NCI-H2227 treated with DMSO at 0.1 percent for 48 hours (cell line): ENCODE results near the gene GPR180.

ENCODE experiments used
- DNase-seq: peaks from one replicate; lab custom pipeline; 2025; lab: John Stamatoyannopoulos, UW

The GPR180 gene

GRCh38 chr13:94601446-94602431, at the start of gene GPR180:
TSS of gene GPR180 (plus strand) at chr13:94601857. CDS start at chr13:94601928, 71 bp downstream.
- peak; percentile 94 for DNase-seq

- no peak for DNase-seq
Observed at GRCh38 chr13:94552095-94552494, 49.6 kb upstream of the GPR180 start.

GRCh38 chr13:94553766-94554165, 47.9 kb upstream of the GPR180 start:
- no peak for DNase-seq

DNA sequence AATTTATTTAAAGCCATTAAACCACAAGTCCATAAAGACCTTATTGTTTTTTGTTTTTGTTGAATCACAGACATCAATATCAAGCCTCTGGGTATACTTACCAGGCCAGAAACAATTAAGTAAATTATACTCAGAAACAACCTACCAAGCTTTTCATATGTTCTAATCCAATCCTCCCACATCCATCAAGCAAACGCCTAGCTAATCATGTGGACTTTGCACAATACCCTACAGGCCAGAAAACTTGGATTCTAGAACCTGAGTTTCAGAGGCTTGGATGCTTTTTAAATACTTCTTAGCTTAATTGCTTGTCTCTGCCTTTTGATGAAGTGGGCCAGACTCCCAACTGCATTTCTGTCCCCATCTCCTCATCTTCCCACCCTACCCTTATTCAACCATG, 45.6 kb upstream of the GPR180 start:
- no peak for DNase-seq

DNA sequence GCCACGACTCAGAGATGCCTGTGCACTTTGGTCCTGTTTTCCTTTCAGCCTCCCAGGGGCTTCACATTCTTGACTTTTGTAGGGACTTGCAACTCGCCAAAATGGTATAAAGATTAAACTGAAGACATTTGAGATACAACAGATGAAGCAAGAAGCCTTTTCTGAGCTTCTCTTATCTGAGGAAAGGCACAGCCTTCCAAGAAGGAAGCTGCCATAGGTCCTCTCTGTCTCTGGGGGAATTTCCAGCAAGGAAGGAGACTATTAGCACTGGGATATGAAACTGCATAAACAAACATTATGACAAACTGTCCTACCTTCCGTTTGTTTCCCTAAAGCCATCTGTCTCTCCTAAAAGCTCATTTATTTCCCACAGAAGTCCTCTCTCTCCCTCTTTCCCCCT, 45.0 kb upstream of the GPR180 start:
- DNase-seq, result no peak

- no peak for DNase-seq
Observed at GRCh38 chr13:94557684-94558235, 43.9 kb upstream of the GPR180 start.

DNA sequence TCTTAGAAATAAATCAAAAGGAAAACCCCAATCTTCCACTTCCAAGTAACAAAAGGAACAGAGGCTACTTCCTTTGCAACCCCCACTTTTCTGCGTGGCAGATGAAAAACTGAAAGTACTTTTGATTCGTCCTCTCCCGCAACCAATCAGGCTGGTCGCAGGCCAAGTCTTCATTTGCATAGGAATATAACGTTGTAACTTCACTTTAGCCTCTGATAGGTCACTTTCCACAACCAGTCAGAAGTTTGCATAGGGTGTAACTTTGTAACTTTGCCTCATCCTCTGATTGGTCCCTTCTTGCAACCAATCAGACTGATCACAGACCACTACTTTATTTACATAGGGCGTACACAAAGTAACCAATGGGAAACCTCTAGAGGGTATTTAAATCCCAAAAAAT, 42.9 kb upstream of the GPR180 start:
- no peak for DNase-seq

DNA sequence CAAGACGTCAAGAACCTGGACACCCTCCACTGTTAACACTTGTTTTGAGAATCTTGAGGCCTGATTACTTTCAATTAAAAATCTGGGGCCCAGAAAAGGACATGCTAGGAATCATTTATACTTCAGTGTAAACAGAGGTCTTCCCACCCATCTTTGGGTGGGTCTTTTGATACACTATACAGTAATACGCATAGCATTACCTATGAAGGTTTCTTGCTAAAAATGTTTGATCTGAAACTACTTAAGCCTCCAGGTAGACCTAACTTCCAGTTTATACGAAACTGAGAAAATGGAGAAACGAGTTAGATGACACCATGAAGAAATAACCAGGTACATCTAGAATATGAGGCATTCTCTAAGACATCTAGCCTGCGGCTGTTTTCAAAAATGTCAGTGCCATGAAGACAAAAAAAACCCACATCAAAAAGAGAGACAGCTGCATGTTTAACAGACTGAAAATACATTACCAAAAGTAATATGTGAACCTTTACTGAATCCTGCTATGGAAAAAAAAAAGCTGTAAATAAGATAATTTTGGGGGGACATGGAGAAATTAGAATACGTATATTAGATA, 42.3 kb upstream of the GPR180 start:
- no peak for DNase-seq

DNA sequence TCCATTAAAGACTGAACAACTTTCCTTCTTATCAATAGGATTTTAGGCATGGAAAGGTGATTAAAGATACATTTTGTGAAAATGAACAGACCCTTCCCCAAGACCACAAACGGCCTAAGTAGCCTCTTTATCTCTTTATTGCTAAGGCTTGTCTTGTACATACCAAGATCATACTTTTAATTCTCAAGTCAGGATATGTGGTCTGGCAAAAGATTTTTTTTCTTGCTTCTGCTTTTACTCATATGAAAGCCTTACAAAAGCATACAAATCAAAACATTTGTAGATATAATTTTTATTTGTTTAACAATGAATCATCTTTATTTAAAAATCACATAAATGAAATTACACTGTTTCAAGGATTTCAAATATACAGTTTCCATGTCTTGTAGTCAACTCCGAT, 41.5 kb upstream of the GPR180 start:
- DNase-seq, result no peak

DNA sequence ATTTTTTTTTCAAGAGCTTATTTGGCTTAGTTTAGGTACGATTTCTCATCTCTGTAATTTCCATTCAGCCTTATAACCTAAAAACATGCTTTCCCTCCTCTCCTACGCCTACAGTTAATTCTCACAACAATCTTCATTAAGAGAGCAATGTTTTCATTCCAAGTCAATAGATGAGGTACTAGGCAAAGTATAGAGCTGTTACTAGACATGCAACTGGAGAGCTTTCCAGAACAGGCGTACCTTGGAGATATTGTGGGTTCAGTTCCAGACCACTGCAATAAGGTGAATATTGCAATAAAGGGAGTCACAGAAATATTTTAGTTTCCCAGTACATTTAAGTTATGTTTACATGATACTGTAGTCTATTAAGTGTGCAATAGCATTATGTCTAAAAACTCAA, 40.5 kb upstream of the GPR180 start:
- DNase-seq, result no peak

- DNase-seq, result no peak
Observed at GRCh38 chr13:94567581-94567980, 34.1 kb upstream of the GPR180 start.

- no peak for DNase-seq
Observed at GRCh38 chr13:94568443-94568842, 33.2 kb upstream of the GPR180 start.

GRCh38 chr13:94569615-94570014, 32.0 kb upstream of the GPR180 start:
- DNase-seq, result no peak

GRCh38 chr13:94579063-94579462, 22.6 kb upstream of the GPR180 start:
- no peak for DNase-seq

DNA sequence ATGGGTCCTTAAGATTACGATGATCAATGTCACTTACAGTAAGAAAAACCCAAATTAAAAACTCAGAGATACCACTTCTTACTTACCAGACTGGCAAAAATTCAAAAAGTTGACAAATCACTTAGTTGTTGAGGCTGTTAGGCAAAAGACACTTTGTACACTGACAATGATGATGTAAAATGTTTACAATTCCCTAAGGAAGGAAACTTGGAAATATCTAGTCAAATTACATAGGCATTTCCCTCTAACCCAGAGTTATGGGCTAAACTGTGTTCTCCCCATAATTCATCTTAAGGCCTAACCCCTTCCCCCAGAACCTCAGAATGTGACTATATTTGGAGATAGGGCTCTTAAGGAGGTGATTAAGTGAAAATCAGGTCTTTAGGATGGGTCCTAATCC, 17.7 kb upstream of the GPR180 start:
- DNase-seq, result no peak

- no peak for DNase-seq
Observed at GRCh38 chr13:94585543-94586101, 16.0 kb upstream of the GPR180 start.

- no peak for DNase-seq
Observed at GRCh38 chr13:94586371-94586770, 15.3 kb upstream of the GPR180 start.

- no peak for DNase-seq
Observed at GRCh38 chr13:94588541-94588940, 13.1 kb upstream of the GPR180 start.

DNA sequence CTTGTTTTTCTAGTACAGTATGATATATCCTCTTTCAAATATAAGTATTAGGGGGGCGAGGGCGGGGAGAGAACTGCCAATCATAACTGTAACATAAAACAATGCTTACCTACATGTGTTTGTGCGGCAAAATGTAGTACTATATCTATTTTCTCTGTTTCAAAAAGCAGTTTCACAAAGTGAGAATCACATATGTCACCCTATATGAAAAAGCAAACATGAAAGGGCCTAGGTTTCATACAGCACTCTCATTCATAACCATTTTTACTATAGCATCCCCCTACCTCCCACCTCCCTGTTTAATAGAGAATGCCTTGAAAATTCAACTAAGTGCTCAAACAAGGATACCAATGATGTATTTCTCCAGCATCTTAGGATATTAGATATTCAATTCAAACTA, 10.9 kb upstream of the GPR180 start:
- DNase-seq, result no peak

DNA sequence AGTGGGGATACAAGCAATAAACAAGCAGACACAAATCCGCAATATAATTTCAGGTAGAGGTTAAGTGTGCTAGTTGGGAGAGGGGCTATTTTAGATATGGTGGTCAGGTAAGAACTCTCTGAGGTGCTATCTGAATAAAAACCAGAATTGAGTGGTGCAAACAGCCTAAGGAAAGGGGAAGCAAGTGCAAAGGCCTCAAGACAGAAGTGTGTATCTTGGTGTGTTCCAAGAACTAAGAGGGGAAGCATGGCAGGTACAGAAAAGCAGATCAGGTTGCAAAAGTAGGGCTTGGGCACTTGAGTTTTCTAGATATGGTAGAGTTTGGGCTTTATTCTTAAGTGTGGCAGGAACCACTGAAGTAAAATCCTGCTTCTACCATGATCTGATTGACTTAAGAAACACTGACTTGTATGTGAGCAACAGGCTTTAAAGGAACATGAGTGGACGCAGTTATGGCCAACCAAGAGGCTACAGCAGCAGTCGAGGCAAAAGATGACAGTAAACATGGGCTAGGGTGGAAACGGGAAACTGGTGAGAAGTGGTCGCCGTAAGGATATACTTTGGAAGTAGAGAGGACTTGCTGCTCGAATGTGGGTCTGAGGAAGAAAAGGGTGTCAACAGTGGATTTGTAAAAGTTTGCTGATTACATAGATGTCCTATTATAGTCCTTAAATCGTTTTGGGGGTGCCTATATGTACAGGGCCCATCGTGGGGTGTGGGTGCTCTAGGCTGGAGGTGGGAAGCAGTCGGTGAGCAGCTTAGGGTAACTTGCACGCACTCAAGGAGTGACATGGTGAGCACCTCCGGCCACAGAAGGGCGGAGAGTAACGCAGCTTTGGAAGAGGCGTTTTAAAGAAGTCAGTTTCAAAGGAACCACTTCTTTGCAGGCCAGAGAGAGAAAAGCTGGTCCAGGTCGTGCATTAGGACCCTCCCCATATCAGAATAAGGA, 6.4 kb upstream of the GPR180 start:
- DNase-seq, result no peak

GRCh38 chr13:94595950-94596574, 5.6 kb upstream of the GPR180 start, which contains the start of gene TGDS:
TSS of gene TGDS (minus strand) at chr13:94596152. CDS start at chr13:94596136, 16 bp downstream.
- peak; percentile 83 for DNase-seq
